ENCODE data around the gene MDFI.

Gene MDFI

DNA sequence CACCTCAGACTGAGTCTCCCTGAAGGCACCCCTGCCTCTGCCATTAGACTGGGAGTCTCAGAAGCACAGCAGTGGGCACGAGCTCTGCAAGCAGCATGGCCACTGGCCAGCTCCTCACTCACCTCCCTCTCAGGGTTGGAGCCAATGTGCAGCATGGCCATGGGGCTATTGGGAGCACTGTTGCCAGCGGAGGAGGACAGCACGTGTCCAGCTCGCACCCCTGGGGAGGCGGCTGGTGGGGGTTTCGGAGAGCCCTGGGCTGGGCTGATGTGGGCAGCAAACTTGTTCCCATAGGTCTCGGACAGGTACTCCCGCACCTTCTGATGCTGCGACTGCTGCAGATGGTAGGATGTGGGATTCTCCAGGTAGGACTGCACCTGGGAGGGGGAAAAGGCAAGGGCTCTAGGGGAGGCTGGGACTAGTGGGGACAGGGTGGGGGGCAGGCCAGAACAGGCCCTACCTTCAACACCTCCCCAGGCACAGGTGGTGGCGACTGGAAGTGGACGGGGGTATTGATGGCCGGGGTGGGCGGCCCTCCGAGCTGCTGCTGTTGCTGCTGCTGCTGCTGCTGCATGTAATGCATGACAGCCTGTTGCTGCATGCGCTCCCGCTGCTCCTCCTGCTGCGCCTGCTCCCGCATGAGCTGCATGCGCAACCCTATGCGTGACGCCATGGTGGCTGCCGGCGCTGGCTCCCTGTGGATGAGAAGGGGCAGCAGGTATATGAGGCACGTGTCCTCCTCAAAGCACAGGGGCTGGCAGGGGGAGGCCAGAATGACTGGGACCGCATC is 52.5 kb downstream of the MDFI start:
- DNase-seq = no peak

DNA sequence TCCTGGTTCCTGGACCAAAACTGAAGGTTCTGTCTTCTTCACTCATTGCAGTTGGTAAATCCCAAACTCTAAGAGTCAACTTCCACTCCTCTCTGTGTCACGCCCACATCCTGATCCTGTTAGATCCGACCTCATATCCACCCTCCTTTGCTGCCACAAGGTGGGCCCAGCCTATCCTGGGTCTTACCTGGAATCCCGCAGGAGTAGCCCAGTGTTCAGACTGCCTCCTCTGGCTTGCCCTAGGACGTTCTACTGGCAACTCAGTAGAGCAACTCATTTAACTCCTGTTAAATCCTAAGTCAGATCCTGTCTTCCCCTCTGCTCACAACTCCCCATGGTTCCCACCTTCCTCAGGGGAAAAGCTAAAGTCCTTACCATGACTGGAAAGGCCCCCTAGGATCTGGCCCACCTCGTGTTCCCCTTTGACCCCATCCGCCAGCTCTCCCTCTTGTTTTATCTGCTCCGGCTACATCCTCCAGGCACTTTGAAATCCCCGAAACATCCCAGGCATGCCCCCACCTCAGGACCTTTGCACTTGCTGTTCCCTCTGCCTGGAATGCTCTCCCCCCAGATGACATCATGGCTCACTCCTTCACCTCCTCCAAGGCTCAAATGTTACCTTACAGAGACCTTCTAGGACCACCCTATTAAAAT is 53.3 kb downstream of the MDFI start:
- no peak for DNase-seq

DNA sequence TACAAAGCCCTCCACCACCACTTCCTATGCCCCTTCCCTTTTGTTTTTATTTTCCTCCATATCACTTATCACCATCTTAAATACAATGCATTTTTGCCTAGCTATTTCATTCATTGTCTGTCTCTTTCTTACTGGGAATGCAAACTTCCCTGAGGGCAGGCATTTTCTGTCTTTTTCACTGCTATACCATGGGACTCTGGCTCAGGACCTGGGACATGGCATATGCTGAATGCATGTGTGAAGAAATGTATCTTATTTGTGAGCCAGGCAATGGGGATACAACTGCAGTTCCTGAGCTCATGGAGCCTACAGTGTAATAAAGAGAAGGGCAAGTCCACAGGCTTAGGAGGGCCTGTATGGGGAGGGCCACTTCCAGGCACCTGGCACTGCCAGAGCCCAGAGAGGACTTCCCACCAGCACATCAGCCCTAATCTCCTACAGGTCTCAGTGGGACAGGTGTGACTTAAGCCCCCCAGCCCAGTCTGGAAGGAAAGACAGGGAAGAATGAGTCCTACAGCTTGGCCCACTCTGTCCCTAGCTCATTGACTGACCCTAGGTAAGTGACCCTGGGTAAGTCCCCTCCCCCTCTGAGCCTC is 53.9 kb downstream of the MDFI start:
- DNase-seq = no peak

DNA sequence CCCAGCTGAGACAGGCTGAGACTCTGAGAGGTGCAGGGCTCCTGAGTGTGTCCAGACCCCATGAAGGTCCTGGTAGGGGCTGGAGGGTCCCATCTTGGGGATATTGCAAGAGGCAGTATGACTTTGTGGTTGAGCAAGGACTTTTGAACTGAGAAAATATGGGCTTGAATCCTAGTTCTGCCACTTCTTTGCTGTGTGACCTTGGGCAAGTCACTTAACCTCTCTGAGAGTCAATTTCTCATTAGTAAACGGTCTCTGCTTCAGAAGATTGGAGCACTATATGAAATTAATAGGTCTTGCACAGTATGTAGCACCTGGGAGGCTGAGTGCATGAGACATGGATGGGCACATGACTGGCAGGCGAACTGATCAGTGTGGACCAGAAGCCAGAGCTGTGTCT is 54.5 kb downstream of the MDFI start:
- DNase-seq = no peak

DNA sequence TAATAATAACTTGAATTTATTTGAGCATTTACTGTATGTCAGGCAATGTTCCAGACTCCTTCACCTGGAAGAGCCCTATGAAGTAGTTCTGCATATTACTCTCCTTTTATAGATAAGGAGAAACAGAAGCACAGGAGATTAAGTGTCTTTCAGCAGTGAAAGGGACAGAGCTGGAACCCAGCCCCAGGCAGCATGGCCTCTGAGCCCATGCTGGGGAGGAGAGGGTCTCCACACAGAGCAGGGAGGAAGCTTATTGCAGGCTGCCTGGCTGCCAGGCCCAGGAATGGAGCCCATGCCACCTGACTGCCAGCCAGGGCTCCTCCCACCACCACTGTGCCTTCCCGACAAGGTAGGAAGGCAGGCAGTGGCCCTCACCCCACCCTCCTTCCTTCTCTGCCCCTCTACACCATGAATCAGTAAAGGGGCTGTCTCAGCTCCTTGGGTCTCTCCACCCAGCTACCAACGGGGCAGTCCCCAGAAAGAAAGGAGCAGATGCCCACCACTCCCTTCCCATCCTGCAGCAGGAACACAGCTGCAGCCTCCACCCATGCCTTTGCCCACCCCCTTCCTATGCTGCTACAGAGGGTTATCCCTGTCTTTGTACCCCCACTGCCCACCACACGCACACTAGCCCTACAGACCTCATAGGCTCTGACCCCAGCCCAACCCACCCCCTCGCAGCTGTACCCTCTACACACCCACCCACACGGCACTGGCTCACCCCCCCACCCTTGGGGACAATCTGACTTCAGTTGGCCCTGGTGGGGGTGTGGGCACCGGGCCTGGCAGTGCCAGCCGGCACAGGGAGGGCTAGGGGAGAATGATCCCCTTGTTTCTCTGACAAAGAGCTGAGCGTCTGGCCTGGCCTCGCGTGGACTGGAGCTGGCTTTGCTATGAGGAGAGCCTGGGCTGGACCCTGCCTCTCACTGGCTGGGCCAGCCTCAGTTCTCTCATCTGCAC is 55.3 kb downstream of the MDFI start:
- DNase-seq = no peak

DNA sequence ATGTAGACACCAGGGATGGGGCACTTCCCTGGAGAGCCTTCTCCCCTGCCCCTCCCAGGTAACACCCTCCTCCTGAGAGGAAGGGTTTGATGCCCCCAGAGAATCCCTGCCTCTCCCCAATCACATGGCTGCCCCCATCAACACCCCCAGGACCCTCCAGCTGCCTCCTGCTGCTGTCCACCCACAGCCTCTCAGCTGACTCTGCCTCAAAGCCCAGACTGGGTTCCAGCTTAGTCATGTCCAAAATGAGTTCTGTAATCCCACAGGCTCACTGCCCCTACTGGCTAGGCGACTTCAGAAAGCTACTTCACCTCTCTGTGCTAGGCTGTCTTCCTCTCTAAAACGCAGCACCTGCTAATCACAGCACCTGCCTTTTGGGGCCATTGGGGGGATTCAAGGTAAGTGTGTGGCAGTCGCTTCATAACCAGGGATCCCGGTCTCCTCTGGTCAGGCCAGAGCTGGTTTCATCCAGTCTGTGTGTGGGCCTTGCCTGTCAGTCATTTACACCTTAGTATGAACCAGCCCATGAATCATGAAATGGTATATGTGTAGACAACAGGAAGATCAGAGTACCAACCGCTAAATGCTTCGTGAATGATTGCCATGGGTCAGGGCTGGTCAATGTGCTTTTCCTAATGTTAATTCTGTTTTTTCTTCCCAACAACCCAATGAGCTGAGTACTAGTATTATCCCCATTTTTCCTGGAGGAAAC is 56.7 kb downstream of the MDFI start:
- DNase-seq = no peak

DNA sequence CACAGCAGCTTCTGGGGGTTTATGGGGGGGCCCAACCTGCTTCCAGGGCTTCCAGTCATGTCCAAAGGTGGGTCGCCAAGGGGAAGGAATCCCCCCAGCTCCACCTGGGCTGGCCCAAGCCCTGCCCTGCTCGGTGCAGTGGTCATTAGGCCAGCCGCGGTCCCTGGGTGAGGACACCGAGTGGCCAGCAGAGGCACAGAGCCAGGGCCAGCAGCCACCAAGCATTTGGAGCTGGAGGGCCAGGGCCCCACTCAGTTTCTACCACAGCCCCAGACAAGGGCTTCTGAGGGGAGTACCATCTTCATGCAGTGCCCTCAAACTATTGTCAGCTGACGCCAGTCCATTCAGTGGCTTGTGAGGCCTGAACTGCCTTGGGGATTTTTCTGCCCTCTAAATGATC is 57.6 kb downstream of the MDFI start:
- DNase-seq = no peak

DNA sequence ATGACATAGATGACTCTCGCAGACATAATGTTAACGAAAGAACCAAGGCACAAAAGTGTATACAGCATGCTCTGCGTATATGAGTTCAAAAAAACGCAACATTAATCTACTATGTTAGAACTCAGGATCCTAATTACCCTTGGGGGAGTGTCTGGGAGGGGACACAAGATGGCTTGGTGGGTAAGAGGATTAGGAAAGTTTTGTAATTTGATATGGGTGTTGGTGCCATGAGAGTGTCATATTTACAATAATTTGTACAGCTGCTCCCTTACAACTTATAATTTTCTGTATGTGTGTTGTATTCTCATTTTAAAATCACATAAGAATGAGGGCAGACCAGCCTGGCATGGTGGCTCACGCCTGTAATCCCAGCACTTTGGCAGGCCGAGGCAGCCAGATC is 58.5 kb downstream of the MDFI start:
- DNase-seq = no peak

DNA sequence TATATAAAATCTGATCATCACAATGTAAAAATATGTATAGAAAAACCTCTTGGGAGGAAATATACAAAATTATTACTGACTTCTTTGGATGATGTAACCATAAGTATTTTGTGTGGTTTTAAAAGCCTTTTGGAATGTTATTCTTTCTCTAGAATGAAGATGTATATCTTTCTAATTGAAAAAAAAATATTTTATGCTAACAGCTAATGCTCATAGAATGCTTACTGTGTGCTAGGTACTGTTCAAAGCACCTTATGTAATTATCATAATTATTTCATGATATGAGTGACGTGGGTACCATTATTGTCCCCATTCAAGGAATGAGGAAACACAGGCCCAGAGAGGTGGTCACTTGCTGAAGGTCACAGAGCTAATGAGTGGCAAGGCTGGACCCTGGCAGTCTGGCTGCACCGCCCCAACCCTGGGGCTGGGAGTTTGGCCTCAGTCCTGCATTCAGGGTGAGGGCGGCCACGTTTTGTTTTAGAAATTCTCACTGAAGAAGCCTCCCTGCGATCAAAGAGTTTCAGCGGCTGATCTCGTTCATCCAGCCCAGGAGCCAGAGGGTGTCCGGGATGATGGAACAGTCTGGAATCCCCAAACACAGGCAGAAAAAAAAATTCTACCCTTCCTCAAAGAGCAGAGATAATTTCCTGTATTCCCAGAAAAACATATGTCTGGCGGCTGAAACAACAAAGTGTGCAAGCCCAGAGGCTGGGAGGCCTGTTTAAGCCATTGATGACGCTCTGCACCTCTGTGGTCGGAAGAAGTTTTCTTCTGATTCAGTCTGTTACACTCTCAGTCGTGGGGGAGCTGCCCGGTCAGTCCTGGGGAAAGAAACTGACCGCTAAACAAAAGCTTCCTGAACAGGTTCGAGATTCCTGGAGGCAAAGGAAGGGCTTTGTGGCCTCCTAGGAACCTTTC is 59.9 kb downstream of the MDFI start:
- DNase-seq = no peak

DNA sequence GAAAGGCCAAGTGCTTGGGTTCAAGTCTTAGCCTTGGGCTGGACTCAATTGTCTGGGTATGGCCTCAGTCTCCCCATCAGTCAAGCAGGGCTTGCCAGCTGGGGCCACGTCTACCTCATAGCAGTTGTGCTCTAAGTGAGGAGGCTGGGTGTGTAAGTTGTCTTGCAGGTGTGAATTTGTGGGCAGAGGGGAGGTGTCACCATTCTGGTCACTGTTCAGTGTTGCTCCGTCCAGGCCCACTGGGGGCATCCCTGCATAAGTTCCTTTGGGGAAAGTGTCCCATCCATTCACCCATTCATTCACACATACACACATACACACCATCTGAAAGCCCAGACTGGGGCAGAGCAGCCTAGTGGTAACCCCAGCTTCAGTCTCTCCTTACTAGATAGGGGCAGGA is 60.8 kb downstream of the MDFI start:
- DNase-seq = no peak

DNA sequence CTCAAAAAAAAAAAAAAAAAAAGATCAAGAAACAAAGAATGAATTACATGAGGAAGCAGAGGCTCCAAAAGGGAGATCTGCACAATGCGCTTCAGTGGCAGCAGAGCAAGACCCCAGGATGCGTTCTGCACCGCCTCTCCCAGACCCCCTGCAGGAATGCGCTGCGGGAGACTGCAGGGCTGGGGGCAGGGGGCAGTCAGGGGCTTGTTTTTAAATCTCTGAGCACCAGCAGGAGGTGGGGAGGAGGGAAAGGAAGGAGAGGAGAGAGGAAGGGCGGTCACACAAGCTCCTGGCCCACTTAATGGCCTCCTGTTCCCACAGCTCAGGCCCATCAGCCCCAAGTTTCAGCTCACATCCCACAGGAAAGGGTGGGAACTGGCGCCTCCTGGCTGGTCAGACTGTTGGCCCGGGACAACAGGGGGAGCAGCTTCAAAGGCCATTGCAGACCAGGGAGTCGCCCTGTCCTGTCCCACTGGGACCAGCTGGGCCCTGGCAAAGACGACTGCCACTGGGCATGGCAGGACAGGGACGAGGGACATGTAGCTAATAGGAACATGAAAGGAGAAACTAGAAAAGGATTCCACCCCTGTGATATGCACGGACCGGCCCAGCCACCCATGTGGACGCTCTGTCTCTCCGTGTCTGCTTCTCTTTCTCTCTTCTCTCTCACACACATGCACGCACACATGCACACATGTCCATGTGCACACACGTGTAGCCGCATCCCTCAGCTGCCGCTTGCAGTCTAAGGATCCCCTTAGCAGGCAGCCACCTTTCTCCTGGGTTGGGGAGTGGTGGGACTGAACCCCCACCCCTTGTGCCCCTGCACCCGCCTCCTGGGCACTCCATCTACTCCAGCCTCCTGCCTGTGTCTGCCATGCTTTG is 62.4 kb downstream of the MDFI start:
- no peak for DNase-seq

DNA sequence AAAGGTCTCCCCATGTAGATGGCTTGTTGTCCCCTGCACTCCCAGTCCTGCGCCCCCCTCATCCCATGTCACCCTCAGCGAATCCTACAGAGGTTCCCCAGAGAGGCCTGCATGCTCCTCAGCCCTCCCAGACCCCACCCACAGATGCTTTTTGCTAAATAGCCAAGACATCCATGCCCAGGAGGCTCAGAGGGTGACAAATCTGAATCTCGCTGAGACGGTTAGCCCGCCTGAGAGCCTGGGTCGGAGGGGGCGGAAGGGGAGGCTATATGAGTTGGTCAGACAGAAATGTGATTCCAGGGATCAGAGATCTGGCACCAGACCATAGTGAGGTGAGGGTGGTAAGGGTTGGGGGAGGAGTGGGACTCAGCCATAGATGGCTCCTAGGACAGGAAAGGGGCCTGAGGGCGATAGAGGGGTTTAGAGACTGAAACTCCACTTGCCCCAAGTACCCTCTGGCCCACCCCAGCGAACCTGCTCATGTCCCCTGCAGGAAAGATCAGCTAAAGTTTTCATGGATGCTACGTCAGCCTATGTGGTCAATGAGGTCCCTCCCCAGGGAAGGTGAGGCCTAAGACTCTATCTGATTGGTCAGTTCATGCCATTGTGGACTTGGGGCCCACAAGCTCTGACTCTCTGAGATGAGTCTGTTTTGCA is 63.9 kb downstream of the MDFI start:
- no peak for DNase-seq

DNA sequence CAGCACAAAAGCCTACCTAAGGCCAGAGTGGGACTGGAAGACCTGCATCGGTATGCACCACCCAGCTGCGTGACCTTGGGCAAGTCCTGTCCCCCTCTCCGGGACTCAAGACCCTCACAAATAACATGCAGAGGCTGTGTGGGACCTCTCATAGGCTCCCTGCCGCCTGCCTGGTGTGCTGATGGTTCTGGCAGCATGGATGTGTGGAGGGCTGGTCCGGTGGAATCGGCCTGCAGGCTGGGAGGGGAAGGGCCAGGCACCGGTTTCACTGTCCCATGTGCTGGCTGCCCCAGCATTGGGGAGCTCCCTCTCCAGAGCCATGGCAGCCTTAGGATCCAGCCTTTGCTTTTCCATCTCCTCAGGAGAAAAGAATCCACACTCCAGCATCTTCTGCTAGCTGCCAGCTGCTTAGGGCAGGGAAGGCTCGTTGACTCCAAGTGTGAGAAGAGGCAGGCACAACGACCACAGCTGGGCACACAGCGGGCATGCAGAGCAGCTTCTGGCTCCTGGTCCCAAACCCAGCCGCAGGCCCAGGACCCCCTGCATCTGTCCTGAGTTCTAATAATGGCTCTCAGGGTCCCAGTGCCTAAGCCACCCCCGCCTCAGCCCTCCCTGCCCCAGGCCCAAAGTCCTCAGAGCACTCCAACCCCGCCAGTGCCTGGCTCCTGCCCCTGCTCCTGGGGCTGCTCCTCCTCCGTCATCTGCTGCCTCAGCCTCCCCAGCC is 64.7 kb downstream of the MDFI start:
- no peak for DNase-seq
